ENCODE measurements around the gene EMILIN2.
"Not testable (repeated sequence)": the region's sequence is repeated elsewhere in the genome, so short reads cannot be mapped to it uniquely, and the experiment has no call there.

EMILIN2 gene

GRCh38 chr18:2846636-2847316, at the start of gene EMILIN2:
Gene EMILIN2, plus strand, starts transcription at chr18:2847006. Its CDS starts 183 bp downstream, at chr18:2847189.
- DNase-seq: no peak

- no peak for DNase-seq
These were observed 48.9 kb upstream of the EMILIN2 start for GRCh38 chr18:2797951-2798350.

GRCh38 chr18:2799369-2799768, 47.4 kb upstream of the EMILIN2 start:
- DNase-seq: no peak

- no peak for DNase-seq
These were observed 40.5 kb upstream of the EMILIN2 start for GRCh38 chr18:2805970-2806943.

- not testable (repeated sequence) for DNase-seq
These were observed 38.2 kb upstream of the EMILIN2 start for GRCh38 chr18:2808640-2809039.

GRCh38 chr18:2809666-2810183, 37.1 kb upstream of the EMILIN2 start:
- DNase-seq: not testable (repeated sequence)

- DNase-seq: no peak
These were observed 35.4 kb upstream of the EMILIN2 start for GRCh38 chr18:2811416-2811815.

- DNase-seq: no peak
These were observed 31.9 kb upstream of the EMILIN2 start for GRCh38 chr18:2814928-2815327.

- DNase-seq: no peak
These were observed 28.5 kb upstream of the EMILIN2 start for GRCh38 chr18:2818281-2818680.

GRCh38 chr18:2821695-2822094, 25.1 kb upstream of the EMILIN2 start:
- DNase-seq: no peak

- no peak for DNase-seq
These were observed 24.4 kb upstream of the EMILIN2 start for GRCh38 chr18:2822213-2822921.

- no peak for DNase-seq
These were observed 23.6 kb upstream of the EMILIN2 start for GRCh38 chr18:2823202-2823601.

GRCh38 chr18:2823966-2824365, 22.8 kb upstream of the EMILIN2 start:
- DNase-seq: no peak

GRCh38 chr18:2824865-2825264, 21.9 kb upstream of the EMILIN2 start:
- DNase-seq: no peak

GRCh38 chr18:2825613-2826175, 21.1 kb upstream of the EMILIN2 start:
- DNase-seq: no peak

- no peak for DNase-seq
These were observed 20.2 kb upstream of the EMILIN2 start for GRCh38 chr18:2826581-2826980.

GRCh38 chr18:2827061-2827460, 19.7 kb upstream of the EMILIN2 start:
- DNase-seq: no peak

GRCh38 chr18:2836118-2836517, 10.7 kb upstream of the EMILIN2 start:
- DNase-seq: not testable (repeated sequence)

- not testable (repeated sequence) for DNase-seq
These were observed 9.5 kb upstream of the EMILIN2 start for GRCh38 chr18:2837290-2837689.

- no peak for DNase-seq
These were observed 7.6 kb upstream of the EMILIN2 start for GRCh38 chr18:2839202-2839601.

- DNase-seq: no peak
These were observed 6.3 kb upstream of the EMILIN2 start for GRCh38 chr18:2840521-2840920.

GRCh38 chr18:2843146-2843545, 3.7 kb upstream of the EMILIN2 start:
- DNase-seq: no peak

GRCh38 chr18:2845172-2845571, 1.6 kb upstream of the EMILIN2 start:
- no peak for DNase-seq
